AG04449 (cell line): ENCODE results near the gene CHRNA9.

Experiments used
- CTCF ChIA-PET: fragments of 350-600 bp; formaldehyde crosslinking; extraction: SDS; loops from one replicate; lab custom pipeline; 2021; ENCODE audit warnings: antibody characterized with exemption; lab: Yijun Ruan, JAX
- POLR2A ChIA-PET: fragments of 400-600, 350-600 bp; formaldehyde crosslinking; extraction: SDS; loops from one replicate; lab custom pipeline; 2020; ENCODE audit warnings: antibody characterized with exemption, inconsistent platforms; lab: Yijun Ruan, JAX
- DNase-seq: peaks from one replicate; pipeline ENCODE4 v3.0.0-alpha.2; 2010; ENCODE audit warnings: low read depth, low spot score
- H3K4me3 ChIP-seq: 2 replicates; pipeline ENCODE4 v1.5.1; 2011; ENCODE audit warnings: low read depth, mild to moderate bottlenecking, control low read depth, low read length
- TF ChIP-seq, protein P1 (sequence below): IDR thresholded peaks from one replicate; pipeline ENCODE4 v1.5.1; 2011; ENCODE audit warnings: mild to moderate bottlenecking, moderate library complexity, low read length, control low read depth, inconsistent platforms; ENCODE audit not compliant: insufficient read depth; ENCODE audit errors: missing control alignments

The CHRNA9 gene

GRCh38 chr4:40403081-40403480, 67.9 kb downstream of the CHRNA9 start:
- POLR2A ChIA-PET, result no interaction called here
- no peak for DNase-seq
- CTCF ChIA-PET, result no interaction called here
- TF ChIP-seq, protein P1, sequence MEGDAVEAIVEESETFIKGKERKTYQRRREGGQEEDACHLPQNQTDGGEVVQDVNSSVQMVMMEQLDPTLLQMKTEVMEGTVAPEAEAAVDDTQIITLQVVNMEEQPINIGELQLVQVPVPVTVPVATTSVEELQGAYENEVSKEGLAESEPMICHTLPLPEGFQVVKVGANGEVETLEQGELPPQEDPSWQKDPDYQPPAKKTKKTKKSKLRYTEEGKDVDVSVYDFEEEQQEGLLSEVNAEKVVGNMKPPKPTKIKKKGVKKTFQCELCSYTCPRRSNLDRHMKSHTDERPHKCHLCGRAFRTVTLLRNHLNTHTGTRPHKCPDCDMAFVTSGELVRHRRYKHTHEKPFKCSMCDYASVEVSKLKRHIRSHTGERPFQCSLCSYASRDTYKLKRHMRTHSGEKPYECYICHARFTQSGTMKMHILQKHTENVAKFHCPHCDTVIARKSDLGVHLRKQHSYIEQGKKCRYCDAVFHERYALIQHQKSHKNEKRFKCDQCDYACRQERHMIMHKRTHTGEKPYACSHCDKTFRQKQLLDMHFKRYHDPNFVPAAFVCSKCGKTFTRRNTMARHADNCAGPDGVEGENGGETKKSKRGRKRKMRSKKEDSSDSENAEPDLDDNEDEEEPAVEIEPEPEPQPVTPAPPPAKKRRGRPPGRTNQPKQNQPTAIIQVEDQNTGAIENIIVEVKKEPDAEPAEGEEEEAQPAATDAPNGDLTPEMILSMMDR, result no peak
- no peak overlapping the region for H3K4me3 ChIP-seq
